Esophagus muscularis mucosa (tissue), 4 donors: ENCODE results near the gene CDK2.

Source experiments
- CTCF ChIP-seq, 3 experiments: fragments of 200-600 bp in 2 of 3; fragments of 450-650 bp in 1 of 3; sonication (generic) in 2 of 3; IDR thresholded peaks; one replicate each; pipeline ENCODE4 v1.5.1; 2017 to 2019; ENCODE audit warnings: antibody characterized with exemption in 3 of 3, mild to moderate bottlenecking in 2 of 3, moderate library complexity in 1 of 3
- EP300 ChIP-seq: sonication (generic); formaldehyde crosslinking; IDR thresholded peaks from one replicate; pipeline ENCODE4 v1.6.1; 2017; ENCODE audit warnings: antibody characterized with exemption
- POLR2A ChIP-seq: fragments of 450-650 bp; IDR thresholded peaks from one replicate; pipeline ENCODE4 v1.6.1; 2017; ENCODE audit warnings: antibody characterized with exemption, moderate library complexity, mild to moderate bottlenecking, low read depth
- POLR2AphosphoS5 ChIP-seq, 2 donors: sonication (generic); formaldehyde crosslinking; IDR thresholded peaks; one replicate each; pipeline ENCODE4 v1.6.1; 2017; ENCODE audit warnings: antibody characterized with exemption in 2 of 2

DNA sequence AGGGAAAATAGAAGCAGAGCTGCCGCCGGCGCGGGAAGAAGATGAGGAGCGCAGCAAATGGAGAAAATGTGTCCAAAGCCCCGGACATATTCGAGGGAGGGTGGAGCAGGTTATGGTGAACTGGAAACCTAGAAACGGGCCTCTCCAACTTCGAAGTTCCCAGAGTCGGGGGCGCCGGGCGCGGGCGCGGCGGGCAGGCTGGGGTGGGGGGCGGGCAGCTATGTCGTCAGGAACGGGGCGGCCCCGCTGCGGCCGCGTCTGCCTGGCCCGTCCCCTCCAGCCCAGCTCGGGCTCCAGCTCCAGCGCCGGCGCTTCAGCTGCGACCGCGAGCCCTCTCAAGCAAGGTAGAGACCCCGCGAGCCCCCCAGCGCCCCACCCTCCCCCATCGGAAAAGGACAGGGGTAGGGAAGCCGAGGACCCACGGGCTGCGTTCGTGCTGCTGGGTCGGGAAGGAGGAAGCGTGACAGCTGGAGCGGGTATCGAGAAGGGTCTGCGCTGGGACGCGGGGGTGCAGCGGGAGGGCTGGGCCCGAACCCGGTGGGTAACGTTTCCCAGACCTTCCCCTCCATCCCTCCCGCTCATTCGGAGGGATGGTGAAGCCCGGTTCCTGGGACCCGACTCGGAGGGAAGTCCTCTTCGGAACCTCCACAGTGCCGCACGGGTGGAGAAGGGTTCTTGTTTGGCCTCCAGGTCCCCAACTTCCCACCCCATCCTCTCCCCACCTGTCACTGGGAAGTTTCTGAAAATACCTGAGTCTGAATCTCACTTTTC is 34.7 kb upstream of the CDK2 start:
- TF ChIP-seq CTCF (IDR thresholded peaks at IDR 0.05), result no peak
- TF ChIP-seq POLR2A, result no peak
- no peak for TF ChIP-seq EP300
- TF ChIP-seq POLR2AphosphoS5 (IDR thresholded peaks at IDR 0.05), result peak; percentile 41 to 65
